HG03457 (cell line): Measurements from ENCODE around the gene EFCAB6.

Experiments used
- ATAC-seq: cut with Tn5 transposase; IDR thresholded peaks from one replicate; pipeline ENCODE4 v1.9.1; 2021; ENCODE audit warnings: moderate number of reproducible peaks; ENCODE audit not compliant: unreplicated experiment

The EFCAB6 gene

GRCh38 chr22:43747877-43748276 is 64.2 kb downstream of the EFCAB6 start:
- no peak for ATAC-seq

- ATAC-seq: no peak
These were observed 65.0 kb downstream of the EFCAB6 start for GRCh38 chr22:43747058-43747457.

GRCh38 chr22:43745783-43746356 is 66.2 kb downstream of the EFCAB6 start:
- ATAC-seq: no peak

- no peak for ATAC-seq
These were observed 66.7 kb downstream of the EFCAB6 start for GRCh38 chr22:43745411-43745770.

GRCh38 chr22:43744700-43745410 is 67.2 kb downstream of the EFCAB6 start:
- ATAC-seq: no peak

- no peak for ATAC-seq
These were observed 68.0 kb downstream of the EFCAB6 start for GRCh38 chr22:43743929-43744643.

GRCh38 chr22:43743131-43743530 is 69.0 kb downstream of the EFCAB6 start:
- ATAC-seq: no peak

GRCh38 chr22:43742154-43742950 is 69.8 kb downstream of the EFCAB6 start:
- no peak for ATAC-seq

GRCh38 chr22:43740587-43741270 is 71.4 kb downstream of the EFCAB6 start:
- no peak for ATAC-seq

GRCh38 chr22:43739851-43740379 is 72.2 kb downstream of the EFCAB6 start:
- no peak for ATAC-seq

GRCh38 chr22:43737150-43737828 is 74.8 kb downstream of the EFCAB6 start:
- no peak for ATAC-seq

- no peak for ATAC-seq
These were observed 75.5 kb downstream of the EFCAB6 start for GRCh38 chr22:43736651-43737050.

- ATAC-seq: no peak
These were observed 77.5 kb downstream of the EFCAB6 start for GRCh38 chr22:43734370-43735150.

GRCh38 chr22:43733138-43733537 is 79.0 kb downstream of the EFCAB6 start:
- ATAC-seq: no peak

- no peak for ATAC-seq
These were observed 80.1 kb downstream of the EFCAB6 start for GRCh38 chr22:43731988-43732387.

- ATAC-seq: no peak
These were observed 85.1 kb downstream of the EFCAB6 start for GRCh38 chr22:43726964-43727543.

- ATAC-seq: no peak
These were observed 85.8 kb downstream of the EFCAB6 start for GRCh38 chr22:43726322-43726721.

- no peak for ATAC-seq
These were observed 88.3 kb downstream of the EFCAB6 start for GRCh38 chr22:43723816-43724215.

GRCh38 chr22:43722444-43722843 is 89.7 kb downstream of the EFCAB6 start:
- no peak for ATAC-seq
